Stimulated activated naive CD8-positive, alpha-beta T cell treated with anti-CD3 and anti-CD28 coated beads, Interleukin-15, Interleukin-2, amounts not matched to agents 100 U/mL and 50 U/mL, for 24 hours (primary cell): Measurements from ENCODE around the gene TACSTD2.
"Not testable (repeated sequence)": the region's sequence is repeated elsewhere in the genome, so short reads cannot be mapped to it uniquely, and the experiment has no call there.

Experiments
- ATAC-seq: fragments of 150-1000 bp; cut with Tn5 transposase; one replicate; pipeline ENCODE4 v1.10.0; 2021
- DNase-seq: peaks from one replicate; pipeline ENCODE4 v3.0.0; 2021

TACSTD2 gene

GRCh38 chr1:58587667-58588066, 10.6 kb upstream of the TACSTD2 start:
- no peak for ATAC-seq
- no peak for DNase-seq

- DNase-seq, result no peak
- ATAC-seq, result no peak
Measured at GRCh38 chr1:58586271-58586670, 9.2 kb upstream of the TACSTD2 start.

- DNase-seq (no peak), ATAC-seq (no peak)
Measured at GRCh38 chr1:58585581-58586151, 8.6 kb upstream of the TACSTD2 start.

GRCh38 chr1:58585166-58585565, 8.1 kb upstream of the TACSTD2 start:
- ATAC-seq (no peak), DNase-seq (no peak)

- ATAC-seq (peak; percentile 70), DNase-seq (peak; percentile 12)
Measured at GRCh38 chr1:58584082-58584895, 7.2 kb upstream of the TACSTD2 start.

GRCh38 chr1:58583496-58583895, 6.4 kb upstream of the TACSTD2 start:
- ATAC-seq (no peak), DNase-seq (no peak)

GRCh38 chr1:58582143-58582542, 5.1 kb upstream of the TACSTD2 start:
- not testable (repeated sequence) for ATAC-seq, DNase-seq

- DNase-seq (no peak), ATAC-seq (no peak)
Measured at GRCh38 chr1:58581641-58582040, 4.6 kb upstream of the TACSTD2 start.

- ATAC-seq (no peak), DNase-seq (no peak)
Measured at GRCh38 chr1:58580186-58580585, 3.1 kb upstream of the TACSTD2 start.

GRCh38 chr1:58577654-58578030, 590 bp upstream of the TACSTD2 start:
- ATAC-seq, result no peak
- no peak for DNase-seq

- peak; percentile 21 for ATAC-seq
- DNase-seq, result peak; percentile 41
Measured at GRCh38 chr1:58576325-58576726, 726 bp downstream of the TACSTD2 start.

GRCh38 chr1:58575551-58576324, 1.3 kb downstream of the TACSTD2 start:
- no peak for ATAC-seq
- DNase-seq, result no peak

- ATAC-seq, result no peak
- DNase-seq, result no peak
Measured at GRCh38 chr1:58574816-58575215, 2.2 kb downstream of the TACSTD2 start.

GRCh38 chr1:58573705-58574591, 3.1 kb downstream of the TACSTD2 start:
- DNase-seq, result peak; percentile 19
- peak; percentile 83 for ATAC-seq

- no peak for DNase-seq
Measured at GRCh38 chr1:58573138-58573537, 3.9 kb downstream of the TACSTD2 start.

GRCh38 chr1:58572690-58573089, 4.4 kb downstream of the TACSTD2 start:
- ATAC-seq (no peak), DNase-seq (no peak)

More at GRCh38 chr1:58573138-58573537, 3.9 kb downstream of the TACSTD2 start:
- ATAC-seq, result no peak

GRCh38 chr1:58571616-58572015, 5.4 kb downstream of the TACSTD2 start:
- DNase-seq, result no peak
- no peak for ATAC-seq

GRCh38 chr1:58570817-58571216, 6.2 kb downstream of the TACSTD2 start:
- ATAC-seq, result no peak
- no peak for DNase-seq

GRCh38 chr1:58570094-58570493, 7.0 kb downstream of the TACSTD2 start:
- no peak for ATAC-seq

GRCh38 chr1:58568911-58569310, 8.1 kb downstream of the TACSTD2 start:
- no peak for ATAC-seq
- DNase-seq, result no peak

More at GRCh38 chr1:58570094-58570493, 7.0 kb downstream of the TACSTD2 start:
- DNase-seq, result no peak

GRCh38 chr1:58568271-58568860, 8.7 kb downstream of the TACSTD2 start:
- ATAC-seq, result no peak
- DNase-seq, result no peak

GRCh38 chr1:58566339-58566738, 10.7 kb downstream of the TACSTD2 start:
- ATAC-seq (no peak), DNase-seq (no peak)
